CD4-positive, alpha-beta T cell treated with Interferon gamma for 1 hour (primary cell): ENCODE results near the gene APP.

Experiments
- DNase-seq: peaks from one replicate; pipeline ENCODE4 v3.0.0-alpha.2; 2020

Gene APP

GRCh38 chr21:25859235-25859929 lies 311.2 kb downstream of the APP start:
- no peak for DNase-seq

GRCh38 chr21:25858325-25858724 lies 312.2 kb downstream of the APP start:
- no peak for DNase-seq

GRCh38 chr21:25857308-25858074 lies 313.1 kb downstream of the APP start:
- no peak for DNase-seq

GRCh38 chr21:25855576-25855975 lies 315.0 kb downstream of the APP start:
- no peak for DNase-seq

GRCh38 chr21:25850126-25850842 lies 320.3 kb downstream of the APP start:
- DNase-seq: no peak

GRCh38 chr21:25848309-25848708 lies 322.3 kb downstream of the APP start:
- DNase-seq: no peak

GRCh38 chr21:25845729-25846256 lies 324.8 kb downstream of the APP start:
- no peak for DNase-seq

- DNase-seq: no peak
Observed at GRCh38 chr21:25842925-25843324, 327.6 kb downstream of the APP start.

GRCh38 chr21:25838809-25839208 lies 331.8 kb downstream of the APP start:
- DNase-seq: no peak

- no peak for DNase-seq
Observed at GRCh38 chr21:25837533-25838265, 332.9 kb downstream of the APP start.

- no peak for DNase-seq
Observed at GRCh38 chr21:25836396-25836795, 334.2 kb downstream of the APP start.

GRCh38 chr21:25834381-25834780 lies 336.2 kb downstream of the APP start:
- DNase-seq: no peak

GRCh38 chr21:25831300-25831960 lies 339.1 kb downstream of the APP start:
- no peak for DNase-seq
